ENCODE data around the gene FRMD4A. TPM values are rescaled to one million over a fixed set of nuclear protein-coding genes. Genes with fewer than 3 reads are reported as not detected.

Gene FRMD4A
- polyA plus RNA-seq, 1 of the 3 experiments (the other 2 are of a cell fraction), result 37.7 TPM

DNA sequence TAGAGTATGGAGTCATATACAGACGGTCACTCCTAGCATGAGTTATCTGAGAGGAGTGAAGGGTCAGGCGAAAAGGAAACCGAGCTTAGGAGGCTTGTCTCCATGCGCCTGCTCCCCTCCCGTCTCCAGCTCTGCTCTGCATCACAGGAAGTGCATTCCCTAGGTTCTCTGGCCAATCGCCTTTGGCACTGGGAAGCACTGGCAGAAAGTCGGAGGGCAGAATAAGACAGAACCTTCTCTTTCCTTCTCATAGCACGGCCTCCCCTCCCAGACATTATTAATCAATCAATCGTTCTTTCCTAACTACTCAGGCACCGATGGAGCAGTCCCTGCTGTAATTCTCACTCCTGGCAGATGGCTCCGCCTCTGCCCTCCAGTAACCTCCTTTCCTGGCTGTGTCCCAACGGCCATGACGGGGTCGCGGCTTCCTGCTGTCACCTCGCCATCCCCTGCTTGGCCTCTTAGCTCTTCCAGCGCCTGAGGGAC, 177.1 kb downstream of the FRMD4A start:
- CTCF ChIA-PET, result interaction anchor here (0.9 kb wide), 1 partner anchor 44 kb away, joined by 3 read pairs; no protein-coding TSS in a partner anchor
- Histone ChIP-seq H2AFZ (ENCODE audit: low read depth) (no peak overlapping the region), H3K27ac (ENCODE audit: low read depth in 2 of 2, low read length in 1 of 2) (no peak overlapping the region), H3K4me2 (no peak overlapping the region), H3K9me2 (no peaks in the 10 kb centered on the region), H3F3A (replicated peaks; ENCODE audit: insufficient read depth) (no peaks in the 10 kb centered on the region), H3K27me3 (ENCODE audit: insufficient read depth) (no peaks in the 10 kb centered on the region), H3K4me3 (ENCODE audit: low read depth in 2 of 2, low read length in 1 of 2) (no peak overlapping the region), H3K4me1 (ENCODE audit: control insufficient read depth in 1 of 2, insufficient read depth in 2 of 2, low read depth in 1 of 2, low read length in 1 of 2) (no peaks in the 10 kb centered on the region; a peak in 1 of 4 replicates), H3K9ac (no peak overlapping the region), H3K9me3 (no peaks in the 10 kb centered on the region), H4K20me1 (ENCODE audit: insufficient read depth) (no peaks in the 10 kb centered on the region), H3K79me2 (ENCODE audit: insufficient read depth) (no peaks in the 10 kb centered on the region), H3K36me3 (replicated peaks in 1 of 2; ENCODE audit: control insufficient read depth in 1 of 2, insufficient read depth in 2 of 2, low read length in 1 of 2) (no peaks in the 10 kb centered on the region)
- no peak for TF ChIP-seq TEAD4 (IDR thresholded peaks at IDR 0.05; ENCODE audit: borderline replicate concordance, insufficient read depth)
- no peak for TF ChIP-seq RCOR1 (IDR thresholded peaks at IDR 0.05; ENCODE audit: low read length)
- TF ChIP-seq POLR2AphosphoS5 (IDR thresholded peaks at IDR 0.05; ENCODE audit: low read depth, low read length), result no peak
- TF ChIP-seq RFX5 (IDR thresholded peaks at IDR 0.05; ENCODE audit: low read length), result no peak
- no peak for TF ChIP-seq RAD21 (IDR thresholded peaks at IDR 0.05; ENCODE audit: low read length)
- TF ChIP-seq SIN3A (IDR thresholded peaks at IDR 0.05; ENCODE audit: borderline replicate concordance, low read depth, low read length), result no peak
- TF ChIP-seq IRF3 (IDR thresholded peaks at IDR 0.05; ENCODE audit: low read depth, low read length), result no peak
- TF ChIP-seq, protein P1, sequence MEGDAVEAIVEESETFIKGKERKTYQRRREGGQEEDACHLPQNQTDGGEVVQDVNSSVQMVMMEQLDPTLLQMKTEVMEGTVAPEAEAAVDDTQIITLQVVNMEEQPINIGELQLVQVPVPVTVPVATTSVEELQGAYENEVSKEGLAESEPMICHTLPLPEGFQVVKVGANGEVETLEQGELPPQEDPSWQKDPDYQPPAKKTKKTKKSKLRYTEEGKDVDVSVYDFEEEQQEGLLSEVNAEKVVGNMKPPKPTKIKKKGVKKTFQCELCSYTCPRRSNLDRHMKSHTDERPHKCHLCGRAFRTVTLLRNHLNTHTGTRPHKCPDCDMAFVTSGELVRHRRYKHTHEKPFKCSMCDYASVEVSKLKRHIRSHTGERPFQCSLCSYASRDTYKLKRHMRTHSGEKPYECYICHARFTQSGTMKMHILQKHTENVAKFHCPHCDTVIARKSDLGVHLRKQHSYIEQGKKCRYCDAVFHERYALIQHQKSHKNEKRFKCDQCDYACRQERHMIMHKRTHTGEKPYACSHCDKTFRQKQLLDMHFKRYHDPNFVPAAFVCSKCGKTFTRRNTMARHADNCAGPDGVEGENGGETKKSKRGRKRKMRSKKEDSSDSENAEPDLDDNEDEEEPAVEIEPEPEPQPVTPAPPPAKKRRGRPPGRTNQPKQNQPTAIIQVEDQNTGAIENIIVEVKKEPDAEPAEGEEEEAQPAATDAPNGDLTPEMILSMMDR (IDR thresholded peaks at IDR 0.05), result no peak
- POLR2A ChIA-PET, result no interaction called here
- WGBS (ENCODE audit: low lambda C conversion rate), result 52% methylated on average over 17 of the region's 17 CpGs
- DNase-seq, result no peak

DNA sequence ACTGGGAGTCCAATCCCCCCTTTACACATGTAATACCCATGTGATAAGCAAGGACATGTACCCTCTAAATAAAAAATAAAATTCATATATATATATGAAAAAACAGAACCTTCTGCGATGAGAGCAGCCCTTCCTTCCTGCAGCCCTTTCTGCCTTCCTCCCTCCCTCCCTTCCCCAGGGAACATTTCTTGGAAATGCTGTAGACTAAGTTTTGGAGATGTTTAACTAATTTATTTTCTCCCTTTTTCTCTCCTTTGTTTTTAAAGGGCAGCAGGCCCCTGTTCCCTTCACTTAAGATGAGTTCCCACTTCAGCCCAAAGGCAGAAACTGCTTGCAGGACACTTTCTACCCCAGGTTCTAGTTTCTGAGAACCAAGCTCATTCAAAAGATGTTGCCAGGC, 179.2 kb downstream of the FRMD4A start:
- 74% methylated on average over 1 of the region's 1 CpG for WGBS (ENCODE audit: low lambda C conversion rate)
- ChIA-PET POLR2A (no interaction called here), CTCF (no interaction called here)
- Histone ChIP-seq H3K36me3 (replicated peaks in 1 of 2; ENCODE audit: control insufficient read depth in 1 of 2, insufficient read depth in 2 of 2, low read length in 1 of 2) (no peaks in the 10 kb centered on the region), H2AFZ (ENCODE audit: low read depth) (no peak overlapping the region), H4K20me1 (ENCODE audit: insufficient read depth) (no peaks in the 10 kb centered on the region), H3K4me1 (ENCODE audit: control insufficient read depth in 1 of 2, insufficient read depth in 2 of 2, low read depth in 1 of 2, low read length in 1 of 2) (no peaks in the 10 kb centered on the region; a peak in 1 of 4 replicates), H3K27ac (ENCODE audit: low read depth in 2 of 2, low read length in 1 of 2) (no peak overlapping the region), H3K27me3 (ENCODE audit: insufficient read depth) (no peaks in the 10 kb centered on the region), H3K4me3 (ENCODE audit: low read depth in 2 of 2, low read length in 1 of 2) (no peak overlapping the region), H3K4me2 (no peak overlapping the region), H3K9me3 (no peaks in the 10 kb centered on the region), H3K9me2 (no peaks in the 10 kb centered on the region), H3K9ac (no peak overlapping the region), H3F3A (replicated peaks; ENCODE audit: insufficient read depth) (no peaks in the 10 kb centered on the region), H3K79me2 (ENCODE audit: insufficient read depth) (no peaks in the 10 kb centered on the region)
- no peak for TF ChIP-seq NFIC (IDR thresholded peaks at IDR 0.05; ENCODE audit: borderline replicate concordance)
- TF ChIP-seq, protein P2, sequence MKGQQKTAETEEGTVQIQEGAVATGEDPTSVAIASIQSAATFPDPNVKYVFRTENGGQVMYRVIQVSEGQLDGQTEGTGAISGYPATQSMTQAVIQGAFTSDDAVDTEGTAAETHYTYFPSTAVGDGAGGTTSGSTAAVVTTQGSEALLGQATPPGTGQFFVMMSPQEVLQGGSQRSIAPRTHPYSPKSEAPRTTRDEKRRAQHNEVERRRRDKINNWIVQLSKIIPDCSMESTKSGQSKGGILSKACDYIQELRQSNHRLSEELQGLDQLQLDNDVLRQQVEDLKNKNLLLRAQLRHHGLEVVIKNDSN (IDR thresholded peaks at IDR 0.05; ENCODE audit: borderline replicate concordance, low read depth), result no peak
- TF ChIP-seq EZH2phosphoT487 (IDR thresholded peaks at IDR 0.05; ENCODE audit: borderline replicate concordance, low read depth), result no peak
- TF ChIP-seq, protein P3, sequence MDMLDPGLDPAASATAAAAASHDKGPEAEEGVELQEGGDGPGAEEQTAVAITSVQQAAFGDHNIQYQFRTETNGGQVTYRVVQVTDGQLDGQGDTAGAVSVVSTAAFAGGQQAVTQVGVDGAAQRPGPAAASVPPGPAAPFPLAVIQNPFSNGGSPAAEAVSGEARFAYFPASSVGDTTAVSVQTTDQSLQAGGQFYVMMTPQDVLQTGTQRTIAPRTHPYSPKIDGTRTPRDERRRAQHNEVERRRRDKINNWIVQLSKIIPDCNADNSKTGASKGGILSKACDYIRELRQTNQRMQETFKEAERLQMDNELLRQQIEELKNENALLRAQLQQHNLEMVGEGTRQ (IDR thresholded peaks at IDR 0.05; ENCODE audit: borderline replicate concordance, low read depth, low read length), result no peak
- no peak for TF ChIP-seq TAF1 (IDR thresholded peaks at IDR 0.05; ENCODE audit: borderline replicate concordance, low read depth, low read length)
- DNase-seq, result no peak
